A549 (cell line): Measurements from ENCODE around the gene RFPL1. TPM values are rescaled to one million over a fixed set of nuclear protein-coding genes. Genes with fewer than 3 reads are reported as not detected.

Source experiments
- ATAC-seq, 2 experiments: fragments of 200-7000 bp in 1 of 2; fragments of >200 bp in 1 of 2; cut with Nextera tagmentation in 1 of 2; cut with Tn5 transposase in 1 of 2; 3 replicates each; pipeline versions ENCODE4 v1.8.0 to v1.9.1; 2018 to 2020; ENCODE audit warnings: mild to moderate bottlenecking in 1 of 2, moderate library complexity in 1 of 2
- CTCF ChIA-PET: fragments of 300-600 bp; sonication (Branson Sonifier 250); formaldehyde crosslinking; extraction: SDS; loops from one replicate; lab custom pipeline; 2021; ENCODE audit warnings: antibody characterized with exemption, inconsistent platforms; lab: Yijun Ruan, JAX
- POLR2A ChIA-PET: fragments of 350-600 bp; formaldehyde crosslinking; extraction: SDS; loops from one replicate; lab custom pipeline; 2021; ENCODE audit warnings: antibody characterized with exemption, inconsistent platforms; lab: Yijun Ruan, JAX
- DNase-seq, 2 experiments: peaks; one replicate each; pipeline versions ENCODE4 v3.0.0 to v3.0.0-alpha.2; 2011 to 2016; ENCODE audit warnings: low read depth in 1 of 2, low spot score in 1 of 2
- FAIRE-seq: peaks from 2 replicates; lab custom pipeline; 2011; peaks lifted over from hg19 to GRCh38; lab: Jason Lieb, UNC
- H3K27ac ChIP-seq, 2 experiments: fragments of >200 bp; sonication (Bioruptor Twin); formaldehyde crosslinking; 3 replicates each; pipeline ENCODE4 v1.5.1; 2016 to 2017
- H3K4me1 ChIP-seq: fragments of >200 bp; sonication (Bioruptor Twin); formaldehyde crosslinking; 3 replicates; pipeline ENCODE4 v1.6.1; 2016
- H3K4me2 ChIP-seq: fragments of >200 bp; sonication (Bioruptor Twin); formaldehyde crosslinking; 3 replicates; pipeline ENCODE4 v1.6.1; 2016
- H3K4me3 ChIP-seq: fragments of >200 bp; sonication (Bioruptor Twin); formaldehyde crosslinking; 3 replicates; pipeline ENCODE4 v1.5.1; 2016
- H3K9me3 ChIP-seq: fragments of >200 bp; sonication (Bioruptor Twin); formaldehyde crosslinking; 3 replicates; pipeline ENCODE4 v1.6.1; 2016
- CHD2 ChIP-seq: fragments of 150-350 bp; IDR thresholded peaks from 2 replicates; pipeline ENCODE4 v1.6.1; 2014; ENCODE audit warnings: low read length; ENCODE audit not compliant: partially characterized antibody
- CHD4 ChIP-seq: fragments of 200-600 bp; sonication (generic); IDR thresholded peaks from 2 replicates; pipeline ENCODE4 v1.6.1; 2016; ENCODE audit warnings: antibody characterized with exemption, mild to moderate bottlenecking, borderline replicate concordance
- EP300 ChIP-seq, 2 experiments: fragments of >200 bp; sonication (Bioruptor Twin); formaldehyde crosslinking; IDR thresholded peaks; 2 replicates in 1 of 2; 3 replicates in 1 of 2; pipeline ENCODE4 v1.6.1; 2016 to 2017
- FOSB ChIP-seq: fragments of 250-450 bp; sonication (Bioruptor Pico); IDR thresholded peaks from 2 replicates; pipeline ENCODE4 v1.5.0; 2020; ENCODE audit warnings: mild to moderate bottlenecking, moderate library complexity
- GATA3 ChIP-seq: IDR thresholded peaks from 2 replicates; pipeline ENCODE4 v1.6.1; 2012; ENCODE audit warnings: borderline replicate concordance
- HDAC2 ChIP-seq: fragments of 200-600 bp; sonication (generic); IDR thresholded peaks from 2 replicates; pipeline ENCODE4 v1.6.1; 2016
- JUN ChIP-seq, 2 experiments: fragments of >200 bp; sonication (Bioruptor Twin); formaldehyde crosslinking; IDR thresholded peaks; 2 replicates in 1 of 2; 3 replicates in 1 of 2; pipeline ENCODE4 v1.6.1; 2016 to 2017
- KDM5A ChIP-seq: fragments of 200-600 bp; sonication (generic); IDR thresholded peaks from 2 replicates; pipeline ENCODE4 v1.6.1; 2016; ENCODE audit warnings: antibody characterized with exemption, mild to moderate bottlenecking
- MAFK ChIP-seq: fragments of 450-650 bp; IDR thresholded peaks from 2 replicates; pipeline ENCODE4 v1.6.1; 2014; ENCODE audit not compliant: partially characterized antibody
- MAZ ChIP-seq: fragments of 150-350 bp; IDR thresholded peaks from 2 replicates; pipeline ENCODE4 v1.6.1; 2014; ENCODE audit warnings: antibody characterized with exemption, low read depth, low read length, borderline replicate concordance
- MYC ChIP-seq: IDR thresholded peaks from 2 replicates; pipeline ENCODE4 v1.6.1; 2012; ENCODE audit warnings: mild to moderate bottlenecking, inconsistent platforms, low read length, improper control_type of control experiment, borderline replicate concordance
- PHF8 ChIP-seq: fragments of 200-600 bp; sonication (generic); IDR thresholded peaks from 2 replicates; pipeline ENCODE4 v1.6.1; 2016; ENCODE audit warnings: low read depth, mild to moderate bottlenecking, antibody characterized with exemption, moderate library complexity, borderline replicate concordance
- RAD21 ChIP-seq, 2 experiments: fragments of >200 bp in 1 of 2; sonication (Bioruptor Twin) in 1 of 2; formaldehyde crosslinking in 1 of 2; IDR thresholded peaks in 1 of 2; conservative IDR thresholded peaks in 1 of 2; 2 replicates in 1 of 2; 3 replicates in 1 of 2; pipeline ENCODE4 v1.6.1; 2012 to 2018; ENCODE audit warnings: inconsistent platforms in 1 of 2
- ZFP36 ChIP-seq: fragments of 450-650 bp; IDR thresholded peaks from 2 replicates; pipeline ENCODE4 v1.6.1; 2014; ENCODE audit warnings: borderline replicate concordance; ENCODE audit not compliant: partially characterized antibody
- WGBS: methylation state at CpG from one replicate; pipeline ENCODE4 v1.1.6; 2017; ENCODE audit errors: missing lambda C conversion rate; 5-methylcytosine and 5-hydroxymethylcytosine counted together
- polyA plus RNA-seq, 4 experiments: library from polyadenylated mRNA; depleted of rRNA in 3 of 4; stranded (reverse); fragments of >200 nt; fragmentation: RNase III in 1 of 4; extraction: RNeasy Plus Mini Kit Qiagen cat#74134 plus additional on column Dnase treatment in 1 of 4; gene quantifications; 2 replicates in 3 of 4; 3 replicates in 1 of 4; pipeline ENCODE4 v1.2.3, GENCODE V29; 2011 to 2017
- TF ChIP-seq, protein P1 (sequence below): fragments of >200 bp; sonication (Bioruptor Twin); formaldehyde crosslinking; IDR thresholded peaks from 3 replicates; pipeline ENCODE4 v1.5.1; 2016
- TF ChIP-seq, protein P2 (sequence below): IDR thresholded peaks from 2 replicates; pipeline ENCODE4 v1.6.1; 2012
- TF ChIP-seq, protein P3 (sequence below): fragments of 250-450 bp; sonication (Bioruptor Pico); IDR thresholded peaks from 2 replicates; pipeline ENCODE4 v1.5.0; 2021; ENCODE audit warnings: mild to moderate bottlenecking, moderate library complexity, borderline replicate concordance
- TF ChIP-seq, protein P4 (sequence below): fragments of 150-350 bp; IDR thresholded peaks from 2 replicates; pipeline ENCODE4 v1.6.1; 2014; ENCODE audit warnings: low read depth, mild to moderate bottlenecking, low read length

The RFPL1 gene
- polyA plus RNA-seq, 2 of the 4 experiments (the other 2 are of a cell fraction), result not detected

DNA sequence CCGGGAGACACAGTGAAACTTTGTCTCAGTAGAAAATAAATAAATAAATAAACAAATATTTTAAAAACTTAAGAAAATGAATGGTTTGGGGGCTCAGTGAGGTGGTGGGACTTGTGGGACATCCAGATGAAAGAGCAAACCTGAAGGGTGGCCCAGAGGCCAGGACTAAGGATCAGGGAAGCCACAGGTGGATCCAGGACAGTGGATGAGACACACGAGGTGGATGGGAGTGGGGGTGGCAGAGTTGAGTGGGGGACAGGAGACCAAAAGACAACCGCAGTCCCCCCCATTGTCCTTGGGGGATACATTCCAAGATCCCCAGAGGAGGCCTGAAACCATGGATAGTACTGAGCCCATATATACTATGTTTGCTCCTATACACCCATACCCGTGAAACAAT, 7.1 kb downstream of the RFPL1 start:
- DNase-seq (no peak), ATAC-seq (no peak), FAIRE-seq (no peak)
- ChIA-PET CTCF (no interaction called here), POLR2A (no interaction called here)
- Histone ChIP-seq H3K27ac (no peak overlapping the region), H3K4me1 (no peaks in the 10 kb centered on the region), H3K4me3 (no peak overlapping the region), H3K9me3 (no peaks in the 10 kb centered on the region)
- 53% methylated on average over 4 of the region's 4 CpGs for WGBS
- TF ChIP-seq MYC (no peak), JUN (IDR thresholded peaks at IDR 0.05) (no peak), CHD4 (no peak), ZFP36 (no peak), HDAC2 (no peak), FOSB (CRISPR knock-in tag) (no peak), EP300 (IDR thresholded peaks at IDR 0.05) (no peak)
- TF ChIP-seq, protein P1, sequence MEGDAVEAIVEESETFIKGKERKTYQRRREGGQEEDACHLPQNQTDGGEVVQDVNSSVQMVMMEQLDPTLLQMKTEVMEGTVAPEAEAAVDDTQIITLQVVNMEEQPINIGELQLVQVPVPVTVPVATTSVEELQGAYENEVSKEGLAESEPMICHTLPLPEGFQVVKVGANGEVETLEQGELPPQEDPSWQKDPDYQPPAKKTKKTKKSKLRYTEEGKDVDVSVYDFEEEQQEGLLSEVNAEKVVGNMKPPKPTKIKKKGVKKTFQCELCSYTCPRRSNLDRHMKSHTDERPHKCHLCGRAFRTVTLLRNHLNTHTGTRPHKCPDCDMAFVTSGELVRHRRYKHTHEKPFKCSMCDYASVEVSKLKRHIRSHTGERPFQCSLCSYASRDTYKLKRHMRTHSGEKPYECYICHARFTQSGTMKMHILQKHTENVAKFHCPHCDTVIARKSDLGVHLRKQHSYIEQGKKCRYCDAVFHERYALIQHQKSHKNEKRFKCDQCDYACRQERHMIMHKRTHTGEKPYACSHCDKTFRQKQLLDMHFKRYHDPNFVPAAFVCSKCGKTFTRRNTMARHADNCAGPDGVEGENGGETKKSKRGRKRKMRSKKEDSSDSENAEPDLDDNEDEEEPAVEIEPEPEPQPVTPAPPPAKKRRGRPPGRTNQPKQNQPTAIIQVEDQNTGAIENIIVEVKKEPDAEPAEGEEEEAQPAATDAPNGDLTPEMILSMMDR, result no peak
- TF ChIP-seq, protein P2, sequence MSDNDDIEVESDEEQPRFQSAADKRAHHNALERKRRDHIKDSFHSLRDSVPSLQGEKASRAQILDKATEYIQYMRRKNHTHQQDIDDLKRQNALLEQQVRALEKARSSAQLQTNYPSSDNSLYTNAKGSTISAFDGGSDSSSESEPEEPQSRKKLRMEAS, result no peak
- TF ChIP-seq, all 56 proteins: peak for 0
- H3K4me2 ChIP-seq, result no peak overlapping the region

DNA sequence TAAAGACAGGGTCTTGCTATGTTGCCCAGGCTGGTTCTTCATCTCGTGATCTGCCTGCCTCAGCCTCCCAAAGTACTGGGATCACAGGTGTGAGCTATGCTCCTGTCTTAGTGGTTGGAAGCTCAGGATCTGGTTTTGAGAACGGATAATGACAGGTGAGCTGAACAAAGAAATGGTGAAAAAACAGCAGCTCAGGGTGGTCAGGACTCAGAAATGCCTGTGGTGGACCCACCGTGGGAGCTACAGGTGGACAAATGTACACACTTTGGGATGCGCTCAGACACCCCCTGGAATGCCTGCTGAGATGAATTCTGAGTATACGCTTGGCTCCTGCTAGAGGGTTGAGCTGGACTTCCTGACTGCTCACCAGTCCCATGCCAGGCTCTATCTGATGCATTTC, 9.5 kb downstream of the RFPL1 start:
- CTCF ChIA-PET, result interaction anchor here (1.0 to 1.9 kb wide), 2 partner anchors 15 to 23 kb away, joined by 4 to 7 read pairs; no protein-coding TSS in a partner anchor

DNA sequence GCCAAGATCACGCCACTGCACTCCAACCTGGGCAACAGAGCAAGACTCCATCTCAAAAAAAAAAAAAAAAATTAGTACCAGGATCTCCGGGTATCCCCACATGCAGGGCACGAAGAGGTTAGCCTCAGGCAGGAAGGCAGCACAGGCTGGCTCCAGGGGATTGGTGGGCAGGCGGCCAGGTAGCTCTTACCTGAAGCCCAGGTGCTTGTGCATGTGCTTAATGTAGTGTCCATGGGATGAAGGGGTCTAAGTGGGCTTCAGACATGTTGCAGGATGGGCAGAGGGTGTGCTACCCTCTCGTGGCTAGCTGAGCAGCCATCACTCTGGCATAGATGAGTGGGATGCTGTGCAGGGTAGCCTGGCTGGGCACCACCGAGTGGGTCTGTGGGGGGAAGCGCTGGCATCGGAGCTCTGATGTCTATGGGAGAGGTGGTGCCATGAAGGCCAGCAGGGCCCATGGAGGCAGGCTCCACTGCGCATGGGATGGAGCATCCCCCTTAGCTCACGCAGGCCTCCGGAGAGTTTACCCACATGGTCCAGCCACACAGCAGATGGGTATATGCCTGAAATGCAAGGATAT, 11.0 kb downstream of the RFPL1 start:
- Histone ChIP-seq H3K4me1 (no peaks in the 10 kb centered on the region), H3K9me3 (no peaks in the 10 kb centered on the region), H3K27ac (no peak overlapping the region), H3K4me3 (no peak overlapping the region), H3K4me2 (no peak overlapping the region)
- FAIRE-seq (no peak), DNase-seq (no peak), ATAC-seq (no peak)
- POLR2A ChIA-PET, result no interaction called here
- TF ChIP-seq RAD21 (conservative IDR thresholded peaks at IDR 0.05 in 1 of 2, IDR thresholded peaks at IDR 0.05 in 1 of 2) (no peak), CHD2 (no peak)
- TF ChIP-seq, protein P3, sequence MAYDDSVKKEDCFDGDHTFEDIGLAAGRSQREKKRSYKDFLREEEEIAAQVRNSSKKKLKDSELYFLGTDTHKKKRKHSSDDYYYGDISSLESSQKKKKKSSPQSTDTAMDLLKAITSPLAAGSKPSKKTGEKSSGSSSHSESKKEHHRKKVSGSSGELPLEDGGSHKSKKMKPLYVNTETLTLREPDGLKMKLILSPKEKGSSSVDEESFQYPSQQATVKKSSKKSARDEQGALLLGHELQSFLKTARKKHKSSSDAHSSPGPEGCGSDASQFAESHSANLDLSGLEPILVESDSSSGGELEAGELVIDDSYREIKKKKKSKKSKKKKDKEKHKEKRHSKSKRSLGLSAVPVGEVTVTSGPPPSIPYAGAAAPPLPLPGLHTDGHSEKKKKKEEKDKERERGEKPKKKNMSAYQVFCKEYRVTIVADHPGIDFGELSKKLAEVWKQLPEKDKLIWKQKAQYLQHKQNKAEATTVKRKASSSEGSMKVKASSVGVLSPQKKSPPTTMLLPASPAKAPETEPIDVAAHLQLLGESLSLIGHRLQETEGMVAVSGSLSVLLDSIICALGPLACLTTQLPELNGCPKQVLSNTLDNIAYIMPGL (CRISPR knock-in tag), result no peak
- CTCF ChIA-PET, result interaction anchor here (1.9 kb wide), 1 partner anchor 13 kb away, joined by 7 read pairs; no protein-coding TSS in a partner anchor
- 65% methylated on average over 8 of the region's 11 CpGs for WGBS

More for the DNA sequence above, 9.5 kb downstream of the RFPL1 start:
- TF ChIP-seq JUN (IDR thresholded peaks at IDR 0.05) (no peak), EP300 (IDR thresholded peaks at IDR 0.05) (no peak), GATA3 (no peak), PHF8 (no peak), MAFK (no peak), MAZ (no peak), KDM5A (no peak)
- TF ChIP-seq, protein P1, result no peak
- TF ChIP-seq, protein P4, sequence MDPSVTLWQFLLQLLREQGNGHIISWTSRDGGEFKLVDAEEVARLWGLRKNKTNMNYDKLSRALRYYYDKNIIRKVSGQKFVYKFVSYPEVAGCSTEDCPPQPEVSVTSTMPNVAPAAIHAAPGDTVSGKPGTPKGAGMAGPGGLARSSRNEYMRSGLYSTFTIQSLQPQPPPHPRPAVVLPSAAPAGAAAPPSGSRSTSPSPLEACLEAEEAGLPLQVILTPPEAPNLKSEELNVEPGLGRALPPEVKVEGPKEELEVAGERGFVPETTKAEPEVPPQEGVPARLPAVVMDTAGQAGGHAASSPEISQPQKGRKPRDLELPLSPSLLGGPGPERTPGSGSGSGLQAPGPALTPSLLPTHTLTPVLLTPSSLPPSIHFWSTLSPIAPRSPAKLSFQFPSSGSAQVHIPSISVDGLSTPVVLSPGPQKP, result no peak
- Histone ChIP-seq H3K27ac (no peak overlapping the region), H3K9me3 (no peaks in the 10 kb centered on the region), H3K4me2 (no peak overlapping the region), H3K4me1 (no peaks in the 10 kb centered on the region), H3K4me3 (no peak overlapping the region)
- ATAC-seq (no peak), FAIRE-seq (no peak), DNase-seq (no peak)
- POLR2A ChIA-PET, result interaction anchor here (0.6 kb wide), 1 partner anchor 12 kb away, joined by 3 read pairs; no protein-coding TSS in a partner anchor
- 63% methylated on average over 5 of the region's 5 CpGs for whole genome bisulfite sequencing
